ENCODE results near the gene HOXA5.

The HOXA5 gene

GRCh38 chr7:27171637-27172314 lies 28.3 kb upstream of the HOXA5 start:
- DNase-seq (ENCODE audit: low read depth in 2 of 2): no peak

GRCh38 chr7:27171325-27171636 lies 27.8 kb upstream of the HOXA5 start:
- no peak for DNase-seq (ENCODE audit: low read depth in 2 of 2)

GRCh38 chr7:27170426-27171324 lies 27.2 kb upstream of the HOXA5 start:
- no peak for DNase-seq (ENCODE audit: low read depth in 2 of 2)

- DNase-seq (ENCODE audit: low read depth in 2 of 2): no peak
Measured at GRCh38 chr7:27169658-27170425, 26.4 kb upstream of the HOXA5 start.

GRCh38 chr7:27168265-27168947 lies 24.9 kb upstream of the HOXA5 start:
- no peak for DNase-seq (ENCODE audit: low read depth in 2 of 2)

GRCh38 chr7:27167916-27168264 lies 24.4 kb upstream of the HOXA5 start:
- no peak for DNase-seq (ENCODE audit: low read depth in 2 of 2)

GRCh38 chr7:27166531-27167505 lies 23.3 kb upstream of the HOXA5 start:
- DNase-seq (ENCODE audit: low read depth in 2 of 2): no peak

- DNase-seq (ENCODE audit: low read depth in 2 of 2): no peak
Measured at GRCh38 chr7:27165996-27166530, 22.6 kb upstream of the HOXA5 start.

GRCh38 chr7:27165089-27165995 lies 21.9 kb upstream of the HOXA5 start, which contains the start of gene HOXA9:
Gene HOXA9, minus strand, starts transcription at chr7:27165537. Its CDS starts 80 bp downstream, at chr7:27165457.
- no peak for DNase-seq (ENCODE audit: low read depth in 2 of 2)

- no peak for DNase-seq (ENCODE audit: low read depth in 2 of 2)
Measured at GRCh38 chr7:27164367-27165088, 21.0 kb upstream of the HOXA5 start.

GRCh38 chr7:27164045-27164366 lies 20.5 kb upstream of the HOXA5 start:
- no peak for DNase-seq (ENCODE audit: low read depth in 2 of 2)

GRCh38 chr7:27163288-27164044 lies 20.0 kb upstream of the HOXA5 start:
- no peak for DNase-seq (ENCODE audit: low read depth in 2 of 2)

- no peak for DNase-seq (ENCODE audit: low read depth in 2 of 2)
Measured at GRCh38 chr7:27162561-27163287, 19.2 kb upstream of the HOXA5 start.

GRCh38 chr7:27161721-27162560 lies 18.5 kb upstream of the HOXA5 start:
- no peak for DNase-seq (ENCODE audit: low read depth in 2 of 2)

- DNase-seq (ENCODE audit: low read depth in 2 of 2): no peak
Measured at GRCh38 chr7:27161214-27161720, 17.8 kb upstream of the HOXA5 start.

- DNase-seq (ENCODE audit: low read depth in 2 of 2): peak; percentile 77 to 78
Measured at GRCh38 chr7:27160546-27161213, 17.2 kb upstream of the HOXA5 start.
